ENCODE measurements around the gene HLA-DRB1.
"Not testable (repeated sequence)": the region's sequence is repeated elsewhere in the genome, so short reads cannot be mapped to it uniquely, and the experiment has no call there.

The HLA-DRB1 gene

GRCh38 chr6:32554116-32554965, 35.3 kb downstream of the HLA-DRB1 start:
- no peak for DNase-seq

DNA sequence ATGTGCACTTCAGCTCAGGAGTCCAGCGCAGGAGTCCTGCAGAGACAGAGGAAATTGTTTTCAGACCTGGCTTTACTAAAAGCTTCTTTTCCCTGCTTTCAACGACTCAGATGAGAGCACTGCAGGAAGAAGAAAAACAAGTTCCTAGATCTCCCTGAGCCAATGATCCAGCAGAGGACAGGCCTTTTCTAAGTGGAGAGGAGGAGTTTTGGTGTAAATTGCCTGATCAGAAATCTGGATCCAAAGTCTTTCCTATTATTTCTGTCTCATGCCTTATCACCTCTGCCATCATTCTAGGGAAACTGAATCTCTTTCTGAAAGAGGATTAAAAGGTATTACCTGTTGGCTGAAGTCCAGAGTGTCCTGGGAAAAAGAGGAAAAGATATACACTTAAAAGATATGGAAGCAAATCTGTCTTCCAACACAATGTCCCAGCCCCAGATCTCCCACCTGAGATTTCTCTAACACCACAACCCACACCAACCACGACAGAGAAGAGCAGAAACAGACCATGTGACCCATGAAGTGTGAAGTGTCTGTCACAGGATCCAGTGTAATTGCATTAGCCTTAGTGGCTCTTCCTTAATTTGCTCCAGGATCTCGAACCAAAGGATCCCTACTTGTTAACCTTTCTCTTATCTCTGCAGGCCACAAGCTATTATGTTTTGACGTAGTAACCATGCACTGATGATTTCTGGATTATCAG, 36.5 kb downstream of the HLA-DRB1 start:
- no peak for DNase-seq

GRCh38 chr6:32551410-32551809, 38.2 kb downstream of the HLA-DRB1 start:
- DNase-seq: no peak

DNA sequence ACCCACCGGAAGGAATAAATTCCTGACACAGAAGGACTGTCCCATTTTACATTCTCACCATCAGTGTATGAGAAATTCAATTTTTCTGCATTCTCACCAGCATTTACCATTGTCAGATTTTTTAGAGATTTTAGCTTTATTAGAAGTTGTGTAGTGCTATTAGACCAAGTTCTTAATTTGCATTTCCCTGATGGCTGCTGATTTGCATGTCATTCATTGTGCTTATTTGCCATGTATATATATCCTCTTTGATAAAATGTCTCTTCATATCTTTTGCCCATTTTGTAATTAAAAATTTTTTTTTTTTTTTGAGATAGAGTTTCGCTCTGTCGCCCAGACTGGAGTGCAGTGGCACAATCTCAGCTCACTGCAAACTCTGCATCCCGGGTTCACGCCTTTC, 49.8 kb downstream of the HLA-DRB1 start:
- DNase-seq: no peak

- not testable (repeated sequence) for DNase-seq
Measured at GRCh38 chr6:32530431-32530793, 59.2 kb downstream of the HLA-DRB1 start.

DNA sequence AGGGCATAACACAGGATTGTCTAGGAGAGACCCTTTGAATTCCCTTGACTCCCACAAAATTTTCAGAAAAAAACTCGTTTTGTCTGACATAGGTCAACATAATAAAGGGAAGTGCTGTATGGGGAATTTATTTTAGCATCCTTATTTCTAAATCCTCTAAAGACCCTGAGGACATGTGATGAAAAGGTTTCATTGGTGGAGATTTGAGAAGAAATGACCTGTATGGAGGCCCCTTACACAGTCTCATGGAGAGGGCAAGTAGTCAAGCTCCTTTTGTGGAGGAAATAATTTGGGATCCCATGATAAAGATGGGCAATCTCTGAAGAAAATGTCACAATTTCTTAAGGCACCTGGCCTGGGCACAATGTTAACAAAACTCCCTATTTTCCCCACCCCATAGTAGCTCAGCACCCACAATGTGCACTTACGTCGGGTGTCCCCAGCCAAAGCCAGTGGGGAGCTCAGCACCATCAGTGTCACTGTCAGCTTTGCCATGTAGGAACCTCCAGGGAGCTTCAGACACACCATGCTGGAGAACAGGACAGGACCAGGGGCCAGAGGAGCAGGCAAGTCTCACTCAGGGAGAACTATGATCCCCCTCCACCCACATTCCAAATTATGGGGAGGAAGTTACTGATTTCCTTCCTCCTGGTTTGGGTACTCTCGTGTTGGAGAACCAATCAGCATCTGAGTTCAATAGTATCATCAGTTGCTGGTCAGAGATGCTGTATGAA, 59.8 kb downstream of the HLA-DRB1 start, which contains the start of gene HLA-DRB5:
HLA-DRB5 (minus strand) TSS at position 591 of the 734 bp plus-strand sequence; CDS start at position 528, 63 bp downstream.
- DNase-seq: no peak

Data from NCI-H748 treated with DMSO at 0.1 percent for 48 hours (cell line).